D721Med (cell line): ENCODE results near the gene C3orf62.

Experiments used
- DNase-seq: peaks from one replicate; pipeline ENCODE4 v3.0.0; 2011; ENCODE audit warnings: low spot score; ENCODE audit not compliant: insufficient read length
- FAIRE-seq: peaks from 2 replicates; lab custom pipeline; 2011; peaks lifted over from hg19 to GRCh38; lab: Jason Lieb, UNC
- TF ChIP-seq, protein P1 (sequence below): IDR thresholded peaks from 2 replicates; pipeline ENCODE4 v1.5.1; 2012; ENCODE audit warnings: mild to moderate bottlenecking, control low read depth; ENCODE audit not compliant: insufficient read depth; ENCODE audit errors: missing control alignments

The C3orf62 gene

DNA sequence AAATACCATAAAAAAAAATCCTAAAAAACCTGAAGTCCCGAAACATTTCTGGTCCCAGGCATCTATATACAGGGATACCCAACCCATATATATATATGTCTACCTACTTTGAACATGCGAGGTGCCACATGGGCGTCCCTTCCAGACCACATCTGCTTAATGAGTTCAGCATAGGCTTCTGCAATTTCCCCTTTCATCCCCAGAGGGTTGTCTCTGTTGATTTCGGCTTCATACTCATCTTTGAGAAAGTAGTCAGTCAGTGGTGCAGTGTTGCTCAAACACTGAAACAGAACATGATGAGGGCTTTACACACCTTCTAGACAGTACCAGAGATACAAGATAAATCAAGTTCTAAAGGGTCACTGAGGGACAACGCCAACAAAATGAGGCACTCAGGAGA, 28.6 kb upstream of the C3orf62 start:
- TF ChIP-seq, protein P1, sequence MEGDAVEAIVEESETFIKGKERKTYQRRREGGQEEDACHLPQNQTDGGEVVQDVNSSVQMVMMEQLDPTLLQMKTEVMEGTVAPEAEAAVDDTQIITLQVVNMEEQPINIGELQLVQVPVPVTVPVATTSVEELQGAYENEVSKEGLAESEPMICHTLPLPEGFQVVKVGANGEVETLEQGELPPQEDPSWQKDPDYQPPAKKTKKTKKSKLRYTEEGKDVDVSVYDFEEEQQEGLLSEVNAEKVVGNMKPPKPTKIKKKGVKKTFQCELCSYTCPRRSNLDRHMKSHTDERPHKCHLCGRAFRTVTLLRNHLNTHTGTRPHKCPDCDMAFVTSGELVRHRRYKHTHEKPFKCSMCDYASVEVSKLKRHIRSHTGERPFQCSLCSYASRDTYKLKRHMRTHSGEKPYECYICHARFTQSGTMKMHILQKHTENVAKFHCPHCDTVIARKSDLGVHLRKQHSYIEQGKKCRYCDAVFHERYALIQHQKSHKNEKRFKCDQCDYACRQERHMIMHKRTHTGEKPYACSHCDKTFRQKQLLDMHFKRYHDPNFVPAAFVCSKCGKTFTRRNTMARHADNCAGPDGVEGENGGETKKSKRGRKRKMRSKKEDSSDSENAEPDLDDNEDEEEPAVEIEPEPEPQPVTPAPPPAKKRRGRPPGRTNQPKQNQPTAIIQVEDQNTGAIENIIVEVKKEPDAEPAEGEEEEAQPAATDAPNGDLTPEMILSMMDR = no peak
- FAIRE-seq (no peak), DNase-seq (no peak)

DNA sequence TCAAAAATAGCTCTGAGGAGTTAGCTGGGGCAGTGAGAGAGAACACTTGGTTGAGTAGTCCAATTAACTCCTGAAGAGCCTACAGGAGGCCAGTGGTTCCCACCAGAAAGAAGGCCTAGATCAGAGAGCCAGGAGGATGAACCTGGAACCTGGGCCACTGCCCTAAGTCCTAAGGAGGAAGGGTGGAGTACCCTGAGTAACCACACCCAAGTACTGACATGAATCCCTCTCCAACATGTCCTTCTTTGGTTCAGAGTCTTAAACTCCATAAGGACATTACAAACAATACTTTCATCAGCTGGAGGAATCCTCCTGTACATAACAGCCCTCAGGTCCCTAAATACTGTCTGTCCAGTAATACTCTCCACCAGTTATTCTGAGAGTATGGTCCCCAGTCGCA, 25.6 kb upstream of the C3orf62 start:
- TF ChIP-seq, protein P1 = no peak
- DNase-seq = no peak
- no peak for FAIRE-seq

- no peak for DNase-seq
- TF ChIP-seq, protein P1 = no peak
- no peak for FAIRE-seq
These were observed 23.6 kb upstream of the C3orf62 start for GRCh38 chr3:49300595-49300994.

GRCh38 chr3:49298511-49298910, 21.5 kb upstream of the C3orf62 start:
- TF ChIP-seq, protein P1 = no peak
- DNase-seq (no peak), FAIRE-seq (no peak)

GRCh38 chr3:49296781-49297411, 19.9 kb upstream of the C3orf62 start:
- TF ChIP-seq, protein P1 = no peak
- FAIRE-seq = no peak
- DNase-seq = no peak

DNA sequence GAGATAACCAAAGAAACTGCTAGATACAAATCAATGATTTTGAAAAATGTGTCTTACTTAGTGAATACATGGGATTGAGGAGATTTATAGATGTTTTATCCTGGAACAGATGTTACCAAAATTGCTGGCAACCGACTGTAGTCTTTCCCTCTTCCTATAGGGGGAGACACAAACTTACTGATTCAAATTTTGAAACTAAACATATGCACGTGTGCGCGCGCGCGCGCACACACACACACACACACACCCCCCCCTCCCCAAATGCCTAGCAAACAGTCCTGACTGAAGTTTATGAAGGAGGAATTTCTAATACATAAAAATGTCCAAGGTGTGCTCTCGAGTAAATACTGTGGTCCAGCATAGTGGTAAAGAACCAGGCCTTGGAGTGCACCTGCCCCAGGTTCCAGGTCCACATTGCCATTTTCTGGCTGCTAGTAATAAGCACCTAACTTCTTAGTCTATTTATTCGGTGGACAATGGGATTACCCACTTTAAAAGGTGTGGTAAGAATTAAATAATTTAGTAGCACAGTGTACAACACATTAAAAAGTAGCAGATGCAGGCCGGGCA, 18.5 kb upstream of the C3orf62 start:
- DNase-seq (no peak), FAIRE-seq (no peak)
- TF ChIP-seq, protein P1 = peak; percentile 54

DNA sequence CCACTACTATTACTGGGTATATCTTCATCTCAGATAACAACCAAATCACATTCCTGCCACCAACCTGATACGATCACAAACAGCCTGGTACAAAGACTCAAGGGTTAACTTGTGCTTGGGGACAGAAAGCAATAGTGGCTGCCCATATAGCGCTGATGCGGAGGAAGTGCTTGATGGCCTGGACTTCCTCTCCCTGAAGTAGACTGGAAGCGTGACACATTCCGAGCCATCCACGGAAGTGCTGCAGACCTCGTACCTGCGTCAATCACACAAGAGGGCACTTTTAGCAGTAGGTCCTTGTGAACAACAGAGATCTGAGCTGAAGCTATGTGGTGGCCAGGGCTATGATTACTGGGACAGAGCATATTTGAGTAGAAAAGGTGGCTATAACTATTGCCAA, 17.3 kb upstream of the C3orf62 start:
- TF ChIP-seq, protein P1 = no peak
- FAIRE-seq (no peak), DNase-seq (no peak)
